ENCODE measurements around the gene RABGAP1.
A peak's percentile ranks its signal among the peaks of the same experiment; 100 is the strongest.

RABGAP1 gene

GRCh38 chr9:122988920-122989621, 48.3 kb downstream of the RABGAP1 start:
- TF ChIP-seq, protein P1, sequence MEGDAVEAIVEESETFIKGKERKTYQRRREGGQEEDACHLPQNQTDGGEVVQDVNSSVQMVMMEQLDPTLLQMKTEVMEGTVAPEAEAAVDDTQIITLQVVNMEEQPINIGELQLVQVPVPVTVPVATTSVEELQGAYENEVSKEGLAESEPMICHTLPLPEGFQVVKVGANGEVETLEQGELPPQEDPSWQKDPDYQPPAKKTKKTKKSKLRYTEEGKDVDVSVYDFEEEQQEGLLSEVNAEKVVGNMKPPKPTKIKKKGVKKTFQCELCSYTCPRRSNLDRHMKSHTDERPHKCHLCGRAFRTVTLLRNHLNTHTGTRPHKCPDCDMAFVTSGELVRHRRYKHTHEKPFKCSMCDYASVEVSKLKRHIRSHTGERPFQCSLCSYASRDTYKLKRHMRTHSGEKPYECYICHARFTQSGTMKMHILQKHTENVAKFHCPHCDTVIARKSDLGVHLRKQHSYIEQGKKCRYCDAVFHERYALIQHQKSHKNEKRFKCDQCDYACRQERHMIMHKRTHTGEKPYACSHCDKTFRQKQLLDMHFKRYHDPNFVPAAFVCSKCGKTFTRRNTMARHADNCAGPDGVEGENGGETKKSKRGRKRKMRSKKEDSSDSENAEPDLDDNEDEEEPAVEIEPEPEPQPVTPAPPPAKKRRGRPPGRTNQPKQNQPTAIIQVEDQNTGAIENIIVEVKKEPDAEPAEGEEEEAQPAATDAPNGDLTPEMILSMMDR (IDR thresholded peaks at IDR 0.05; ENCODE audit: low read depth, low read length): no peak
- Histone ChIP-seq H3K27ac (no peak overlapping the region), H3K27me3 (ENCODE audit: insufficient read depth, low read depth, severe bottlenecking) (no peaks in the 10 kb centered on the region), H3K9me3 (ENCODE audit: severe bottlenecking) (no peaks in the 10 kb centered on the region), H3K4me3 (ENCODE audit: low read depth, low read length) (no peak overlapping the region), H3K36me3 (peaks cover 69% of the 10 kb centered on the region)
- DNase-seq: no peak

DNA sequence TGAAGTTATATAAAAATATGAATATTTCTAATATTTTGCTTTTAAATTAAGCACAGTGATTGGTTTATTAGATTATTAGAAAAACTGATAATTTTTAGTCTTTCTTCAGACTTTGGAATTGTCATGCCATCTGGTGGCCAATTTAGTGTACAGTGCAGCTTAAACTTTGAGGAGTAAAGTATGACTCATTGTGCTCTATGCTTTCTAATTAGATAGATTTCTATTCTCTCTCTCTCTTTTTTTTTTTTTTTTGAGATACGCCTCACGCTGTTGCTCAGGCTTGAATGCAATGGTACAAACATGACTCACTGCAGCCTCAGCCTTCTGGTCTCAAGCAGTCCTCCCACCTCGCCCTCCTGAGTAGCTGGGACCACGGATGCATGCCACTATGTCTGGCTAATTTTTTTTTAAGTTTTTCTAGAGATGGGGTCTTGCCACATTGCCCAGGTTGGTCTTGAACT, 50.6 kb downstream of the RABGAP1 start:
- no peak overlapping the region for H3K4me3 ChIP-seq (ENCODE audit: low read depth, low read length)
- DNase-seq: no peak
- peaks cover 61% of the 10 kb centered on the region for H3K36me3 ChIP-seq
- no peak overlapping the region for H3K27ac ChIP-seq
- H3K27me3 ChIP-seq (ENCODE audit: insufficient read depth, low read depth, severe bottlenecking): no peaks in the 10 kb centered on the region
- H3K9me3 ChIP-seq (ENCODE audit: severe bottlenecking): no peaks in the 10 kb centered on the region
- TF ChIP-seq, protein P1 (IDR thresholded peaks at IDR 0.05; ENCODE audit: low read depth, low read length): peak; percentile 45

DNA sequence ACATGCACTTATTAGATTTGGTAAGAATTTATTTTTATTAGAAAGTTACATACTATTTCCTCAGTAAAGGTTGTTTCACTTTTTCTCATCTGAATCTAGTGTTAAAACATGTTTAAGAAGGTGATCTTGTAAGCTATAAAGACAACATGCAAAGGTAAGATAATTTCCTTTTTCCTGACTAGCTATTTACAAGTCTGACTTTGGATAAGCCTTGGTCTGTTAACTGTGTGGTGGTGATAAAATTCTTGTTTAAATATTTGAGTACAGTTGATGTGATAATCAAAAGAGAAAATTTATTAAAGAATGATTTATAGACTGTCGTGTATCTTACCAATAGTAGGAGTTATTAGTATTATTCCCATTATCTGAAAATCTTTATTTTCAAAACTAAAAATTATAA, 55.8 kb downstream of the RABGAP1 start:
- Histone ChIP-seq H3K9me3 (ENCODE audit: severe bottlenecking) (no peaks in the 10 kb centered on the region), H3K27ac (no peak overlapping the region), H3K27me3 (ENCODE audit: insufficient read depth, low read depth, severe bottlenecking) (no peaks in the 10 kb centered on the region), H3K4me3 (ENCODE audit: low read depth, low read length) (no peak overlapping the region), H3K36me3 (peaks cover 65% of the 10 kb centered on the region)
- no peak for DNase-seq
- TF ChIP-seq, protein P1 (IDR thresholded peaks at IDR 0.05; ENCODE audit: low read depth, low read length): no peak

DNA sequence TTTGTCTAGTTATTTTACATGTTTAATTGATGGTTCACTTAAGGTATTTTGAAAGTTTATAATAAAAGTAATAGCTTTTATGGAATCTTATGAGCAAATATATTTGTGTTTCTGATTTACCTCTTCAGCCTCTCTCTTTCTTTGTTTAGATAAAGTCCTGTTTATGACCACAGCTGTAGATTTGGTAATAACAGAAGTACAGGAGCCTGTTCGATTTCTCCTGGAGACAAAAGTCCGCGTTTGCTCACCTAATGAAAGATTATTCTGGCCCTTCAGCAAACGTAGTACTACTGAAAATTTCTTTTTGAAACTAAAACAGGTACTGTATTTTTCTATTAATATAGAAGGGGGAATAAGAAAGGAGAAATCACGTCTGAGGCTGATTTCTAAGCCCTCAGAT, 57.6 kb downstream of the RABGAP1 start:
- Histone ChIP-seq H3K27ac (no peak overlapping the region), H3K4me3 (ENCODE audit: low read depth, low read length) (no peak overlapping the region), H3K36me3 (peaks cover 62% of the 10 kb centered on the region), H3K9me3 (ENCODE audit: severe bottlenecking) (no peaks in the 10 kb centered on the region), H3K27me3 (ENCODE audit: insufficient read depth, low read depth, severe bottlenecking) (no peaks in the 10 kb centered on the region)
- TF ChIP-seq, protein P1 (IDR thresholded peaks at IDR 0.05; ENCODE audit: low read depth, low read length): no peak
- DNase-seq: no peak

DNA sequence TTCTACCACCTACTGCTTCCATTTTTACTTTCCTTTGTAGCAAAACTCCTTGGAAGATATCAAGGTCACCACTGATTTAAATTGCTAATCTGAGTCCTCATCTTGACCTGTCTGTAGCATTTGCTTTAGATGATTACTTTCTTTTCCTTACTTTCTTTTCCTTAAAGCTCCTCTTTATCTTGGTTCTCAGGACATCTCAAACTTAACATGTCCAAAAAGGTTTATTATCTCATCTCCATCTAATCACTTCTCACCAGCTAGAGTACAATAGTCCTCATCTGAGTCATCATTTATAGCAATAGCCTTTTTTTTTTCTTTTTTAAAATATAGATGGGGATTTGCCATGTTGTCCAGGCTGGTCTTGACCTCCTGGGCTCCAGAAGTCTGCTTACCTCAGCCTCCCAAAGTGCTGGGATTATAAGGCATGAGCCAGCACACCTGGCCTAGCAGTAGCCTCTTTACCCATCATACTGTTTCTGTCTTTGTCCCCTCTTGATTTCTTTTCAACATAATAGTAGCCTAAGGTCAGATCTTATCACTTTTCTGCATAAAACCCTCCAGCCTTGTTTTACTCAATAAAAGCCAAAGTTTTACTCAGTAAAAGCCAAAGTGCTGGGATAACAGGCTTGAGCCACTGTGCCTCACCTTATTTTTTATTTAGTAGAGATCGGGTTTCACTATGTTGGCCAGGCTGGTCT, 59.7 kb downstream of the RABGAP1 start:
- Histone ChIP-seq H3K27me3 (ENCODE audit: insufficient read depth, low read depth, severe bottlenecking) (no peaks in the 10 kb centered on the region), H3K36me3 (peaks cover 72% of the 10 kb centered on the region), H3K9me3 (ENCODE audit: severe bottlenecking) (no peaks in the 10 kb centered on the region), H3K4me3 (ENCODE audit: low read depth, low read length) (no peak overlapping the region), H3K27ac (no peak overlapping the region)
- no peak for DNase-seq
- TF ChIP-seq, protein P1 (IDR thresholded peaks at IDR 0.05; ENCODE audit: low read depth, low read length): no peak

All from WERI-Rb-1 (cell line).